Activated T-helper 17 cell treated with anti-CD3 and anti-CD28 coated beads, Interleukin-2, amount 50 U/mL, for 72 hours (primary cell): ENCODE results near the gene GPR25. TPM values are rescaled to one million over a fixed set of nuclear protein-coding genes. Genes with fewer than 3 reads are reported as not detected.

Experiments used
- ATAC-seq: fragments of 150-1000 bp; cut with Tn5 transposase; replicated peaks from 2 replicates; pipeline ENCODE4 v1.10.0; 2021; ENCODE audit warnings: mild to moderate bottlenecking, moderate library complexity
- H3K27ac Mint-ChIP-seq: one replicate; pipeline ENCODE4 v1.8.0; 2022; ENCODE audit warnings: mixed read lengths
- H3K27me3 Mint-ChIP-seq: one replicate; pipeline ENCODE4 v1.8.0; 2022; ENCODE audit warnings: mixed read lengths
- H3K36me3 Mint-ChIP-seq: one replicate; pipeline ENCODE4 v1.8.0; 2022; ENCODE audit warnings: low read depth, mild to moderate bottlenecking, mixed read lengths
- H3K4me1 Mint-ChIP-seq: one replicate; pipeline ENCODE4 v1.8.0; 2022; ENCODE audit warnings: mixed read lengths
- H3K4me3 Mint-ChIP-seq: one replicate; pipeline ENCODE4 v1.8.0; 2022; ENCODE audit warnings: mild to moderate bottlenecking, mixed read lengths
- H3K9me3 Mint-ChIP-seq: one replicate; pipeline ENCODE4 v1.8.0; 2022; ENCODE audit warnings: mixed read lengths
- total RNA-seq, 2 donors: library from RNA; stranded (reverse); gene quantifications; one replicate each; pipeline ENCODE4 v1.2.3, GENCODE V29; 2022

GPR25 gene
- total RNA-seq, 2 donors from 2014 or later: 1.8 TPM; not detected in 1

DNA sequence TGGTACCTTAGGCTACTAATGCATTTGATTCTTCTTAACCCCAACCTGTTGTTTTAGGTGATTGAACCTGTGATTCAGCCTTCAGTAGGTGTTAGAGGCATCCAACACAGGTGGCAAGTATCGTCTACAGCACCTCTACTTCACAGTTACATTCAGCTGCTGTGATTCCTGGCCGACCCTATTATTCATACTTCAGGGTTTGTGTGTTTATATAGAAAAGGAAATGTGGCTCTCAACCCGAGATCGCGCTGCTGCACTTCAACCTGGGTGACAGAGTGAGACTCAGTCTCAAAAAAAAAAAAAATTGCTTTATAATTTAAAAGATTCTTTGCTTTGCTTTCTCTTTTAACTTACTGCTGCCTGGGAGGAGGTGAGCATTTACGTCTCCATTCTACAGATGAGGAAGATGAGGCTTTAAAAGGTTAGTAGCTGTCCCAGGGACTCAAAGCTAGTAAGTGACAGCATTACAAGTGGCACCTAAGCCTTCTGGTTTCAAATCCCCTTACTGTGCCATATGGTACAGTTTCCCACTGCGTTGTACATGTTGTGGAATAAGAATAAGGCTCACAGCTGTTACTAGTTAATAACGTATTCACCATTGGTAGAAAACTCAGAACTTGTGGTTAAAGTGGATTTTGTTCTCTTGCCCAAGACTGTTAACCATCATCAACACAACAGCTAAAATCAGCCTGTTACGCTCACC lies 9.9 kb upstream of the GPR25 start:
- H3K27ac Mint-ChIP-seq: no peak overlapping the region
- H3K27me3 Mint-ChIP-seq: no peaks in the 10 kb centered on the region
- ATAC-seq: peak; percentile 41
- no peaks in the 10 kb centered on the region for H3K9me3 Mint-ChIP-seq
- peaks cover 3% of the 10 kb centered on the region for H3K36me3 Mint-ChIP-seq
- peaks cover 22% of the 10 kb centered on the region for H3K4me1 Mint-ChIP-seq
- H3K4me3 Mint-ChIP-seq: peak overlapping the region; percentile 55

GRCh38 chr1:200866116-200866515 lies 6.7 kb upstream of the GPR25 start:
- Mint-ChIP-seq H3K4me3 (peak overlapping the region; percentile 66), H3K9me3 (no peaks in the 10 kb centered on the region), H3K4me1 (peaks cover 32% of the 10 kb centered on the region)

DNA sequence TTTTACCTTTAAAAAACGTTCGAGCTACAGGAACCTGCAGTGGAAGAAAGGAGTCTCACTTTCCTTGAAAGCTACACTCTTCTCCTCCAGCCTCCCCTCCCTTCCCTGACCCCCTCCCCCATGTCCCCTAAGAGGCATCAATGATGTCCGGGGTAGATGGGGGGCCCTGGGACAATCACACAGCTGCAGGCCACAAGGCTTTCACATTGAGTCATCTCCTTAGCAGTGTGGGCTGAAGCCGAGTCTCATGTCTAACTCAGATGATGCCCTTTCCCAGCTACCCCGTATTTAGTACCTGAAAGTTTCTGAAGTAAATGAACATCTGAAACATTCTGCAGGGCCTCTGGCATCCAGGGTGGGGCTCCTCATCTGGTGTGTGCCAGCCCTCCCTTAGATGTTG lies 6.3 kb upstream of the GPR25 start:
- Mint-ChIP-seq H3K9me3 (no peaks in the 10 kb centered on the region), H3K27ac (peak overlapping the region; percentile 56), H3K27me3 (peaks cover 7% of the 10 kb centered on the region), H3K4me1 (peaks cover 36% of the 10 kb centered on the region), H3K36me3 (no peaks in the 10 kb centered on the region), H3K4me3 (peak overlapping the region; percentile 66)
- peak; percentile 83 for ATAC-seq

More at GRCh38 chr1:200866116-200866515, 6.7 kb upstream of the GPR25 start:
- peak; percentile 10 for ATAC-seq
- no peak overlapping the region for H3K27ac Mint-ChIP-seq
- H3K27me3 Mint-ChIP-seq: peaks cover 3% of the 10 kb centered on the region
- no peaks in the 10 kb centered on the region for H3K36me3 Mint-ChIP-seq

- peak overlapping the region; percentile 66 for H3K4me3 Mint-ChIP-seq
- H3K27ac Mint-ChIP-seq: peak overlapping the region; percentile 56
- H3K36me3 Mint-ChIP-seq: no peaks in the 10 kb centered on the region
- H3K27me3 Mint-ChIP-seq: peaks cover 10% of the 10 kb centered on the region
- H3K9me3 Mint-ChIP-seq: no peaks in the 10 kb centered on the region
- ATAC-seq: peak; percentile 12
- H3K4me1 Mint-ChIP-seq: peaks cover 32% of the 10 kb centered on the region
These were observed 5.6 kb upstream of the GPR25 start for GRCh38 chr1:200867018-200867811.

GRCh38 chr1:200869376-200869752 lies 3.4 kb upstream of the GPR25 start:
- H3K4me3 Mint-ChIP-seq: peak overlapping the region; percentile 57
- peaks cover under 1% of the 10 kb centered on the region for H3K36me3 Mint-ChIP-seq
- peaks cover 31% of the 10 kb centered on the region for H3K4me1 Mint-ChIP-seq
- H3K9me3 Mint-ChIP-seq: no peaks in the 10 kb centered on the region
- H3K27ac Mint-ChIP-seq: peak overlapping the region; percentile 68
- peaks cover 14% of the 10 kb centered on the region for H3K27me3 Mint-ChIP-seq
- no peak for ATAC-seq

GRCh38 chr1:200869753-200870391 lies 2.9 kb upstream of the GPR25 start:
- peaks cover 35% of the 10 kb centered on the region for H3K4me1 Mint-ChIP-seq
- peak; percentile 77 for ATAC-seq
- no peaks in the 10 kb centered on the region for H3K9me3 Mint-ChIP-seq
- H3K4me3 Mint-ChIP-seq: peak overlapping the region; percentile 57
- H3K27me3 Mint-ChIP-seq: peaks cover 19% of the 10 kb centered on the region
- H3K27ac Mint-ChIP-seq: peak overlapping the region; percentile 68
- H3K36me3 Mint-ChIP-seq: peaks cover 5% of the 10 kb centered on the region

DNA sequence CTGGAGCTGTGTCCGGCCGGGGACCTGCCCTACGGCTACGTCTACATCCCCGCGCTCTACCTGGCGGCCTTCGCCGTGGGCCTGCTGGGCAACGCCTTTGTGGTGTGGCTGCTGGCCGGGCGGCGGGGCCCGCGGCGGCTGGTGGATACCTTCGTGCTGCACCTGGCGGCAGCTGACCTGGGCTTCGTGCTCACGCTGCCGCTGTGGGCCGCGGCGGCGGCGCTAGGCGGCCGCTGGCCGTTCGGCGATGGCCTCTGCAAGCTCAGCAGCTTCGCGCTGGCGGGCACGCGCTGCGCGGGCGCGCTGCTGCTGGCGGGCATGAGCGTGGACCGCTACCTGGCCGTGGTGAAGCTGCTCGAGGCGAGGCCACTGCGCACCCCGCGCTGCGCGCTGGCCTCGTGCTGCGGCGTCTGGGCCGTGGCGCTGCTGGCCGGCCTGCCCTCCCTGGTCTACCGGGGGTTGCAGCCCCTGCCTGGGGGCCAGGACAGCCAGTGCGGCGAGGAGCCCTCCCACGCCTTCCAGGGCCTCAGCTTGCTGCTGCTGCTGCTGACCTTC lies 412 bp downstream of the GPR25 start:
- Mint-ChIP-seq H3K4me3 (no peak overlapping the region), H3K9me3 (no peaks in the 10 kb centered on the region), H3K36me3 (peaks cover 5% of the 10 kb centered on the region), H3K27me3 (peaks cover 19% of the 10 kb centered on the region), H3K27ac (no peak overlapping the region), H3K4me1 (peaks cover 35% of the 10 kb centered on the region)
- ATAC-seq: no peak

- Mint-ChIP-seq H3K4me3 (peak overlapping the region; percentile 62), H3K27ac (no peak overlapping the region), H3K9me3 (no peaks in the 10 kb centered on the region), H3K27me3 (peaks cover 19% of the 10 kb centered on the region), H3K36me3 (peaks cover 5% of the 10 kb centered on the region), H3K4me1 (peaks cover 41% of the 10 kb centered on the region)
- ATAC-seq: no peak
These were observed 1.1 kb downstream of the GPR25 start for GRCh38 chr1:200873671-200874397.

- Mint-ChIP-seq H3K27me3 (peaks cover 19% of the 10 kb centered on the region), H3K4me3 (peak overlapping the region; percentile 62), H3K4me1 (peaks cover 36% of the 10 kb centered on the region), H3K27ac (peak overlapping the region; percentile 12), H3K9me3 (no peaks in the 10 kb centered on the region), H3K36me3 (peaks cover 5% of the 10 kb centered on the region)
- no peak for ATAC-seq
These were observed 1.9 kb downstream of the GPR25 start for GRCh38 chr1:200874694-200875093.

GRCh38 chr1:200875416-200875815 lies 2.6 kb downstream of the GPR25 start:
- no peak overlapping the region for H3K27ac Mint-ChIP-seq
- ATAC-seq: no peak
- peaks cover 5% of the 10 kb centered on the region for H3K36me3 Mint-ChIP-seq
- H3K9me3 Mint-ChIP-seq: no peaks in the 10 kb centered on the region
- peak overlapping the region; percentile 62 for H3K4me3 Mint-ChIP-seq
- H3K4me1 Mint-ChIP-seq: peaks cover 38% of the 10 kb centered on the region
- H3K27me3 Mint-ChIP-seq: peaks cover 19% of the 10 kb centered on the region

GRCh38 chr1:200877010-200877409 lies 4.2 kb downstream of the GPR25 start:
- H3K4me1 Mint-ChIP-seq: peaks cover 40% of the 10 kb centered on the region
- peaks cover 10% of the 10 kb centered on the region for H3K27me3 Mint-ChIP-seq
- H3K9me3 Mint-ChIP-seq: no peaks in the 10 kb centered on the region
- peak overlapping the region; percentile 10 for H3K4me3 Mint-ChIP-seq
- no peak for ATAC-seq
- peaks cover 5% of the 10 kb centered on the region for H3K36me3 Mint-ChIP-seq
- no peak overlapping the region for H3K27ac Mint-ChIP-seq

DNA sequence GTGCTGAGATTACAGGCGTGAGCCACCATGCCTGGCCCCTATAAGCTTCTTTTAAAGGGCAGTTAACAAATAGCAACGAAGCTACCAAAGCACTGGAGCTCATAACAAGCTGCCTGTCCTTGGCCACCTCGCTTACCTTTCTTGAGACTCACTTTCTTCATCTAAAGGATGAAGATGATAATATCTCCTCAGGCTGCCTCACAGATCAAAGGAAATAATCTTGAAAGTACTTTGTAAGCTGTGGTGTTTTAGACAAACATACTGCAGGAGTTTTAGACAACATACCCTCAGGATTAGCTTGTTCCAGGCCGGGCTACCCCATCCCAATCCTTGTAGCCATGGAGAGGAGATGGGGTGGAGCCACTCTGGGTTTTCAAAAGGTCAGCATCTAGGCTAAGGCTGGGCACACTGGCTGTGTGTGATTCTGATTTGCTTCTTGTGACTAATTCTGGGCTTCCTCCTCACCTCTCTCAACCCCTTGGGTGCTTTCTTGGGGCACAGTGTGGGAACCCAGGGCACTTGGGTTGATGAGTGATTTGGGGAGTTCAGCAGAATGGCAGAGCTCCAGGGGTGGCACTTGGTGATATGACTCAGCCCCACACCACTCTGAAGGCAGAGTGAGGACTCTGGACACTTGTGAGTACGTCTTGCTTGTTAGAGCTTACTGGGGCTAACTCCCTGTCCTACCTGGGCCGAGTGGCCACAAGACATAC lies 5.2 kb downstream of the GPR25 start:
- Mint-ChIP-seq H3K27ac (peak overlapping the region; percentile 8), H3K4me3 (peak overlapping the region; percentile 42), H3K27me3 (peaks cover 9% of the 10 kb centered on the region), H3K9me3 (no peaks in the 10 kb centered on the region), H3K36me3 (peaks cover 5% of the 10 kb centered on the region), H3K4me1 (peaks cover 40% of the 10 kb centered on the region)
- ATAC-seq: peak; percentile 85

- Mint-ChIP-seq H3K27ac (peak overlapping the region; percentile 64), H3K4me3 (peak overlapping the region; percentile 47), H3K4me1 (peaks cover 32% of the 10 kb centered on the region), H3K27me3 (no peaks in the 10 kb centered on the region), H3K36me3 (no peaks in the 10 kb centered on the region), H3K9me3 (no peaks in the 10 kb centered on the region)
- peak; percentile 82 for ATAC-seq
These were observed 7.4 kb downstream of the GPR25 start for GRCh38 chr1:200880212-200880611.
